NCI-H524 treated with DMSO at 0.1 percent for 48 hours (cell line): ENCODE data around the gene C4B.
"Not testable (repeated sequence)": the region's sequence is repeated elsewhere in the genome, so short reads cannot be mapped to it uniquely, and the experiment has no call there.

Source experiments
- DNase-seq: peaks from one replicate; lab custom pipeline; 2025; lab: John Stamatoyannopoulos, UW

The C4B gene

DNA sequence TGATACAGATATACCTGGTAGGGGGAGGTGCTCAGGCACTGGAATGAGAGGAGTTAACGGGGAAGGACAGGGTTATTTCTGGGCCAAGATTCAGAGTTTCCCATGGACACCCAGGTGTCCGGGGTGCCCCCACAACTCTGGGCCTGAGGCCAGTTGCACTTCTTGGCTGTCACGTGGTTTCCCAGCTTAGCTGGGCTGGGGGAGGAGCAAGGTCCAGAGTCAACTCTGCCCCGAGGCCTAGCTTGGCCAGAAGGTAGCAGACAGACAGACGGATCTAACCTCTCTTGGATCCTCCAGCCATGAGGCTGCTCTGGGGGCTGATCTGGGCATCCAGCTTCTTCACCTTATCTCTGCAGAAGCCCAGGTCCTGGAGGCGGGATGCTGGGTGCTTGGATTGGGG is at the start of gene C4B:
Gene C4B (plus strand): TSS at position 249 of the 400 bp plus-strand sequence. CDS start 51 bp downstream, at position 300.
- DNase-seq = not testable (repeated sequence)

DNA sequence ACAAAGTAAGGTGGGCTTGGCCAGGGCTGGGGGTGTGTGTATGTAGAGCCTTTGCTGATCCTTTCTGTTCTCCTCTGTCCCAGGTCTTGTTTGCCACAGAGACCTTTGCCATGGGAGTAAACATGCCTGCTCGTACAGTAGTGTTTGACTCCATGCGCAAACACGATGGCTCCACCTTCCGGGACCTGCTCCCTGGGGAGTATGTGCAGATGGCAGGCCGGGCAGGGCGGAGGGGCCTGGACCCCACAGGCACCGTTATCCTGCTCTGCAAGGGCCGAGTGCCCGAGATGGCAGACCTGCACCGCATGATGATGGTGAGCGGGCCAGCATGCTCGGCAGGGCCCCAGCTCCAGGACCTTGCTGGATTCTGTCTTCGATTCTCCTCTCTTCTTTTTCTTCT is 48.9 kb upstream of the C4B start:
- no peak for DNase-seq

DNA sequence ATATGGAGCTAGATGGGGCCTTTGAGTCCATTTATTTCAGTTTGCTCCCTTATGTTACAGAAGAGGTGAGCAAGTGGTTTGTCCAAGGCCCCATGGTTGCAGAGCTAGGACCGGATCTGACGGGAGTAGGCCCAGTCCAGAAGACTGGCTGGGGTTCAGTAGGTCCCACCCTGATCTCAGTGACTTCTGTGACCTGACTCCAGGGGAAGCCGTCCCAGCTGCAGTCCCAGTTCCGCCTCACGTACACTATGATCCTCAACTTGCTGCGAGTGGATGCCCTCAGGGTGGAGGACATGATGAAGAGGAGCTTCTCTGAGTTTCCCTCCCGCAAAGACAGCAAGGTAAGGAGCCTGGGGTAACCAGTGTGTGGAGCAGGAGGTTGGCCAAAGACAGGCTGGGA is 48.1 kb upstream of the C4B start:
- DNase-seq = no peak

DNA sequence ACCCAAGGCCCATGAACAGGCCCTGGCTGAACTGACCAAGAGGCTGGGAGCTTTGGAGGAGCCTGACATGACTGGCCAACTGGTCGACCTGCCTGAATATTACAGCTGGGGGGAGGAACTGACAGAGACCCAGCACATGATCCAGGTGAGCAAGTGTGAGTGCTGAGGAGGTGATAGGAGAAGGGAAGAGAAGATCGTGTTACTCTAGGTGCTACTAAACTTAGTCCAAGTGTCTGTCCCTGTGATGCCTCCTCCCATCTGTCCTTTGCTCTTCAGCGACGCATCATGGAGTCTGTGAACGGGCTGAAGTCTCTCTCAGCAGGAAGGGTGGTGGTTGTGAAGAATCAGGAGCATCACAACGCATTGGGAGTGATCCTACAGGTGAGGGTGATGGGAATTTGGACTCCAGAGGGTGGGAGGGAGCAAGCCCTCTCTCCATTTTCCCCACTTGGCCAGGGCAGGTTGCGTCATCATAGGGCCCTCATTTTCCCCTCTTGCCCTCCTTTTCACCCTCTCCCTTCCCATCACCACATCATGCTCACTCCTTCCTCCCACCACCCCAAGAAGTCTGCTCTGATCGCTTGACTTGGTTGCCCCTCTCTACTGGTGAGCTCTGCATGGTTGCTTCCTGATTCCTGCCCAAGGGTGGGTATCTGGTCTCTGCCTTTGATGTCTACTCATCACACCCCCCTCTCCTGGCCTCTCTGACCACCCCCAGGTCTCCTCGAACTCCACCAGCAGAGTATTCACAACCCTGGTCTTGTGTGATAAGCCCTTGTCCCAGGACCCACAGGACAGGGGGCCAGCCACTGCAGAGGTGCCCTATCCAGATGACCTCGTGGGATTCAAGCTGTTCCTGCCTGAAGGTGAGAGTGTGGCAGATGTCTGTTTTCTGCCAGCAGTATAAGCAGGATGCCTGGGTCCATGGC is 47.3 kb upstream of the C4B start:
- DNase-seq = no peak

DNA sequence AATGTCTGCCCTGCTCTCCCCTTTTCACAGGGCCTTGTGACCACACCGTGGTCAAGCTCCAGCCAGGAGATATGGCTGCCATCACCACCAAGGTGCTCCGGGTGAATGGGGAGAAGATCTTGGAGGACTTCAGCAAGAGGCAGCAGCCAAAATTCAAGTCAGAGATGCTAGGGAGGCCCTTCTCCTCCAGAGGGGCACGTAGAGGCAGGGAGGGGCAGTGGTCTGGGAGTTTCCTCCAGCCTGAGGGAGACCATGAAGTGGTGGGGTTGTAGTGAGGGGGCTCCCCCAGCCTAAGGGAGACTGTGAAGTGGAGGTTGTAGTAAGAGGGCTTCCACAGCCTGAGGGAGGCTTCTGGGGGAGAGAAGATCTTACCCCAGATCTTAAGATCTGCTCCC is 46.7 kb upstream of the C4B start:
- DNase-seq = no peak

DNA sequence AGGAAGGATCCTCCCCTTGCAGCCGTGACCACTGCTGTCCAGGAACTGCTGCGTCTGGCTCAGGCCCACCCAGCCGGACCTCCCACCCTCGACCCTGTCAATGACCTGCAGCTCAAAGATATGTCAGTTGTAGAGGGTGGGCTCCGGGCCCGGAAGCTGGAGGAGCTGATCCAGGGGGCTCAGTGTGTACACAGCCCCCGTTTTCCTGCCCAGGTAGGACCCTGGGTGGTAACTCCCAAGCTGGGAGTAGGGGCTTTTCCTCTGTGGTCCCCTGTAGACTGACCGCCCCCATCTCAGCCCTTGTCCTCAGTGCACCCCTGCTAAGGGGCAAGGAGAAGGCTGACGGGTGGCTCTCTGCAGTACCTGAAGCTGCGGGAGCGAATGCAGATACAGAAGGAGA is 46.3 kb upstream of the C4B start:
- DNase-seq = no peak

DNA sequence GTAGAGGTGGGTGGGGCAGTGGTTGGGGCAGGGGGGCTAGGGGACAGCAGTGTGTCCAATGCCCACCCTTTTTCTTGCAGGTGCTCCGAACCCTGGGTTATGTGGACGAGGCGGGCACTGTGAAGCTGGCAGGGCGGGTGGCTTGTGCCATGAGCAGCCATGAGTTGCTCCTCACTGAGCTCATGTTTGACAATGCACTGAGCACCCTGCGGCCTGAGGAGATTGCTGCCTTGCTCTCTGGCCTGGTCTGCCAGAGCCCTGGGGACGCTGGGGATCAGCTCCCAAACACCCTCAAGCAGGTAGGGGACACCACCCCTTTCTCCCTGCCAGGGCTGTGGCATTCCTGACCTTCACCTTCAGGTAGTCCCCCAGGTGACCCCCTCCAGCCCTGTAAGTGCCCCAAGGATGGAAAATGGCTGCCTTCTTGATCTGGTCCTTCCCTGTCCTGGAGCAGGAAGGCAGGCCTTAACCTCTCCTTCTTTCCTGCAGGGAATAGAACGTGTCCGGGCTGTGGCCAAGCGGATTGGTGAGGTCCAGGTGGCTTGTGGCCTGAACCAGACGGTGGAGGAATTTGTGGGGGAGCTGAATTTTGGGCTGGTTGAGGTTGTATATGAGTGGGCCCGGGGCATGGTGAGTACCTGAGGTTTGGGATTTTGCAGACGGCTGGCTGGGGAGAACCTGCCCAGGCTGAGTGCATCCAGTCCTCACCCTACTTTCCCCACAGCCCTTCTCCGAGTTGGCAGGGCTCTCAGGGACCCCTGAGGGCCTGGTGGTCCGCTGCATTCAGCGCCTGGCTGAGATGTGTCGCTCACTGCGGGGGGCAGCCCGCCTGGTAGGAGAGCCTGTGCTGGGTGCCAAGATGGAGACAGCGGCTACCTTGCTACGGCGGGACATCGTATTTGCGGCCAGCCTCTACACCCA is 45.5 kb upstream of the C4B start:
- no peak for DNase-seq

DNA sequence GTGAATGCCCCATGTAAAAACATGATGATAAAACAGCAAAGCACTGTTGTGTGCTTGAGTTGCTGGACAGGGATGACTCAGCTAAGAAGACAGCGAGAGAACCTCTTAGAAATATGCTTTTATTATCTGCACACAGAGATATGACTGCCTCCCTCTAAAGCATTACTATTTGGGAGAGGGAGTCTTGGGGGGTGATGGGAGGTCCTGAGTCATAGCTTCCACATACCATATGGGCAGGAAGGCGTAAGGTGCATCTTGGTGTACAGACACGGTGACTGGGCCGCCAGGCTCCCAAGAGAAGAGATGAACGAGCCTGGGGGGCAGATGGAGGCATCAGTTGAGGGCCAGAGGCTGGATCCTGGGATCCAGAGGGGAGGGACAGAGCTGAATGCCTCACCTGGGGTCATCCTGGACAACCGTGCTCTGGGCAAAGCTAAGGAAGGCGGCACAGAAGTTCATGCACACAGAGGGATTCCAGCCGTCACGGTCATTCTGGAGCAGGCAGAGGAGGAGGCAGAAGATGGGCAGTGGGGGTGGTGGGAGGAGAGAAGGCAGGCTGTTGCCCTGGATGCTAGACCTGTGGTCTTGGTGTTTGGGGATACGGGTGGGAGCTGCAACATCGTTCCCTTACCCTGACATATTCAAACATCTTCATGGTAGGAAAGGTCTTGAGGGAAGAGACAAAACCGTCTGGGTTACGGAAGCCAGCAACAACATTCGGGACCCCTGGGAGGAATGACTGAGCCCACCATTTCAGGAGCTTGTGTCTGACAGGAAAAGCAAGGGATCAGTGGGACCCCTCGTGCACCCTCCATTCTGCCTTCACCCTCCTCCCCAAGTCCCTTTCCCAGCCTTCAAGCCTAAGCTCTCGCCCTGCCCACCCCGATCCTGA is 44.6 kb upstream of the C4B start:
- no peak for DNase-seq

DNA sequence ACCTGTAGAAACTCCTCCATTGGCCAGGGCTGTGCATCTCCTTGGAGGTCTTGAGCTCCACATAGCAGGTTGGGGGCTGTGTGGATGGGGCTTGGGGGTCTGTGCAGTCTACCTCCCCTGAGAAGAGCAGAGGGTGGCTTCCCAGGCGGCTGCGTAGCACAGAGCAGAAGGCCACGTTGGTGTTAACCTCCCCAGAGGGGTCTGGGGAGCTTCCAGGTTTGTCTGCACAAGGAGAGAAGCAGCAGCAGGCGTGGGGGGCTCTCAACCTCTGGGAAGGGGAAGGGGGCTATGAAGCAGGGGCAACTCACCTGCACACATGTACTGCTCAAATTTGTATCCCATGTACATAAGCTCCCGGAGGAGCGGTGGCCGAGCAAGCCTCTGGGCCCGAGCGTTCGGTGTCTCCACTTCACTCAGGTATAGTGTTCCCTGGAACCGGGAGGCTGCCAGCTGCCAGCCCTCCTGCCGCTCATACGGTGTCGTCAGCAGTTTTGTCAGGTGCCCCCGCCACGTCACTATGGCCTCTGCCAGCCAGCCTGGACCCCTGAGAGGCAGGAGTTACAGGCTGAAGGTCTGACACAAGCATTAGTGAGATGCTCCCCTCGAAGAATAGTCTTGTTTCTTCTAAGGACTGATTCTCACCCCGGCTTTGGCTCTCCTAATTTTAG is 43.9 kb upstream of the C4B start:
- no peak for DNase-seq

DNA sequence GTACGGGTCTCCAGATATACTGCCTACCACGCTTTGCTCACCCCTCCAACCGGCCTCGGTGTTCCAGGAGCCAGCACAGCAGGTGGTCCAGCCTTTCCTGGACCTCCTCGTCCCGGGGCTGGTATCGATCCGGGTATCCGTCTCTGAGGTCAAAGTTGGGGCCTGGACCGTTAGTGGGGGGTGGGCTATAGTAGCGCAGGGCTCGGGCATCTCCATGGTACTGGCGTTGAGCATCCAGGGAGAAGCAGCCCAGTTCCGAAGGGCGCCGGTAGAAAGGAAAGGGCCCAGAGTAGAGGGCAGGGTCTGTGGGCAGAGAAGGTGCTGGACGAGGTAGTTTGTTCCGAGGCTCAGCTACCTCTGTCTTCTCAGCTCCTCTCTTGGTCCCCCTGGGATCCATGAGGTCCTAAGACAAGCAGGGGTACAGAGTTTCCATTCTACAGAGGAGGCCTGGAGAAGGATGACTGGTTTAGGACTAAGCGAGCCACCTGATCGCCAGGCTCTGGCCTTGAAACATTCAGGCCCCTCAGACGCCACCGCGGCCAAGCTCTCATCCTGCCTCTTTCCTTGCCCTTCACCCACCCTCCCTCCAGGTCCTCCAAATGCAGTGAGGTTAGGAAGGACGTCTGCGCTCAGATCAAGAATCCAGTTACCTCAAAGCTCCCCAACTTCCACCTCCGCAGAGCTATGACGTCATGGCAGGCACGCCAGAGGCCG is 43.2 kb upstream of the C4B start:
- no peak for DNase-seq

DNA sequence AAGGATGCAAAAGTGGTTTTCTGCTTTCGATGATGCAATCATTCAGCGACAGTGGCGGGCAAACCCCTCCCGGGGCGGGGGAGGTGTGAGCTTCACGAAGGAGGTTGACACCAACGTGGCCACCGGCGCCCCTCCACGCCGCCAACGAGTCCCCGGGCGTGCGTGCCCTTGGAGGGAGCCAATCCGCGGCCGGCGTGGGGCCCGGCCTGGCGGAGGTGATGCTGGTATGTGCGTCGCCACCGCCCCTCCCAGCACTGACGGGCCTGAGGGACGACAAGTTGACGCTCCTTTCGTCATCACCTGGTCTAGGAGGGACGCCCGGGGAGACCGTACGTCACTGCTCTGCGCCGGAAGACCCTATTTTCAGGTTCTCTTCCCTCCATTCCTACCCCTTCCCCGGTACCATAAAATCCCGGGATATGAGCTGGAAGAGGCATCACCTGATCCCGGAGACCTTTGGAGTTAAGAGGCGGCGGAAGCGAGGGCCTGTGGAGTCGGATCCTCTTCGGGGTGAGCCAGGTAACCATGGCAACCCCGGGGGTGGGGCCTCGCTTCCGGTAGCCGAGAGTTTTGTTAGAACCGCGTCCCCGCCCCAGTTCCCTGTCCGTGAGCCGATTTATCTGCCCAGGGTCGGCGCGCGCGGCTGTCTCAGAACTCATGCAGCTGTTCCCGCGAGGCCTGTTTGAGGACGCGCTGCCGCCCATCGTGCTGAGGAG is 42.4 kb upstream of the C4B start, which contains the start of gene DXO:
Gene DXO (minus strand): TSS at position 146 of the 716 bp plus-strand sequence. CDS start 463 bp downstream, outside the sequence.
- peak; percentile 80 for DNase-seq

DNA sequence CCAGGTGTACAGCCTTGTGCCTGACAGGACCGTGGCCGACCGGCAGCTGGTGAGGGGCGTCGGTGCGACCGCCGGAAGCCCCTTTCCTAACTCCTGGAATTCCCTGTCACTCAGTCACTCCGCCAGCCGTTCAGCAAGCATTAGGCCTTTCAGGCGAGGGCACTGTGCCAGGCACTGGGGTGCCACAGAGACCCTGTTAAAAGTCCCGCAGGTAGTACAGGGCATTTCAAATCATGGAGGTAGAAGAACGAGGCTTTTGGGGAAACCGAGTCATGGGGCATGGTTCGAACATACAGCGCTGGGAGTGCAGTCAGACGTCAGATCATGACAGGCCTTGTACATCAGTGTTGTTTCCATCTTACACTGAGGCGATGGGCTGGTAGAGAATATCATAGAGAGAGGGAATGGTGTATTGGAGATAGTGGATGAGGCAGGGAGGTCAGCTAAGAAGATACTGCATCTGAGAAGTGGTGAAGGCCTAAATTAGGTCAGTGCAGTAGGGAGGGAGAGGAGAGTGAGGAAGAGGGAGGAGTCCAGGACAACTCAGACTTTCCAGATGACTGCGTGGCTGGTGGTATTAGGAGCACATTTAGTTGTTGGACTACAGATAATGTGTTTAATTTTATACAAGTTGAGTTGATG is 41.8 kb upstream of the C4B start:
- DNase-seq = no peak

DNA sequence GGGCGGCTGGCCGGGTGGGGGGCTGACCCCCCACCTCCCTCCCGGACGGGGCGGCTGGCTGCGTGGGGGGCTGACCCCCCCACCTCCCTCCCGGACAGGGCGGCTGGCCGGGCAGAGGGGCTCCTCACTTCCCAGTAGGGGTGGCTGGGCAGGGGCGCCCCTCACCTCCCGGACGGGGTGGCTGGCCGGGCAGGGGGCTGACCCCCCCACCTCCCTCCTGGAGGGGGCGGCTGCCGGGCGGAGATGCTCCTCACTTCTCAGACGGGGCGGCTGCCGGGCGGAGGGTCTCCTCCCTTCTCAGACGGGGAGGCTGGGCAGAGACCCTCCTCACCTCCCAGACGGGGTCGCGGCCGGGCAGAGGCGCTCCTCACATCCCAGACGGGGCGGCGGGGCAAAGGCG is 38.5 kb upstream of the C4B start:
- DNase-seq = not testable (repeated sequence)

DNA sequence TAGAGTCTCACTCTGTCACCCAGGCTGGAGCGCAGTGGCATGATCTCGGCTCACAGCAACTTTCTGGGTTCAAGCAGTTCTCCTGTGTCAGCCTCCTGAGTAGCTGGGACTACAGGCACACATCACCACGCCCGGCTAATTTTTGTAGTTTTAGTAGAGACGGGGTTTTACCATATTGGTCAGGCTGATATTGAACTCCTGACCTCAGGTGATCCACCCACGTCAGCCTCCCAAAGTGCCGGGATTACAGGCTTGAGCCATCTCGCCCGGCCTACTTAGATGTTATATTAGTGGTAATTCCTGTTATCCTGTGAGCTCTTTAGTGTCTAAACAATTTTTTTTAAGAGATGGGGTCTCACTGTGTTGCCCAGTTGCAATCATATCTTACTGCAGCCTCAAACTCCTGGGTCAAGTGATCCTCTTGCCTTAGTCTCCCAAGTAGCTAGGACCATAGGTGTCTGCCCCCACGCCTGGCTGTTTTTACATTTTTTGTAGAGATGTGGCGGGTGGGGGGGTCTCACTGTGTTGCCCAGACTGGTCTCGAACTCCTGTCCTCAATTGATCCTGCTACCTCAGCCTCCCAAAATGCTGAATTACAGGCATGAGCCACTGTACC is 36.7 kb upstream of the C4B start:
- DNase-seq = no peak

DNA sequence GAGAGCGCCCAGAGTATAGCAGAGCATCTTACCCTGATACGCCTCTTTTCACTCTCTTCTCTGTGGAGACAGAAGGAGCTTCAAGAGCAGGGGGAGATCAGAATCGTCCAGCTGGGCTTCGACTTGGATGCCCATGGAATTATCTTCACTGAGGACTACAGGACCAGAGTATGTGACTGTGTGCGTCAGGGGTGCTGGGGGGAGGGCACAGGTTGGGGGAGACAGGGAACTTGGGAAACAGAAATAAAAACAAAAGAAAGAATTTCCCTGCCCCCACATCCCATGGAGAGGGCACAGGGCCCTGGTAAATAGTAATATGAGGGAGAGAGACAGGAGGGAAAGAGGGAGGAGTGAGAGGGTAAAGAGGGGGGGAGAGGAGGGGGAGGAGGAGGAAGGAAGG is 35.8 kb upstream of the C4B start:
- no peak for DNase-seq

DNA sequence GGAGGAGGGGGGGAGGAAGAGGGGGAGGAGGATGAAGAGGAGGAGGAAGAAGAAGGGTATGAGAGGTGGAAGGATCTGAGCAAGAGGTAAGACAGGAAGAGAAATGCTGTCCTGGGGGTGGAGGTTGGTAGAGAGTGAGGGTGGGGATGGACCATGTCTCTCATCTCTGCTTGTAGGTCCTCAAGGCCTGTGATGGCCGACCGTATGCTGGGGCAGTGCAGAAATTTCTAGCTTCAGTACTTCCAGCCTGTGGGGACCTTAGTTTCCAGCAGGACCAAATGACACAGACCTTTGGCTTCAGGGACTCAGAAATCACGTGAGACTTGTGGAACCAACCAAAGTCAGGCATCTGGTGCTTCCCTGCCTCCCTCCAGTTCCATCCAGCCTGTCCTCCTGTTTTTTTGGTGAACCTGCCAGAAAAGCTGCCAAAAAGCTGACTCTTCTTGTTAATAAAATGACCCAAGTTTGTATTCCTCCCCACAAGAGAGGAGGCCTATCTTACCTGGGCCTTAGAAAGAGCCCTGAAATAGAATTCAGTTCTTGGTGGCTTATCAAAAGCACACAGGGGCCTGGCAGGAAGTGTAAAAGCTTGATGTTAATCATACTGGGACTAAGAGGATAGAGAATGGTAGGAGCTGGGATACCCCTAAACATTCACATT is 35.2 kb upstream of the C4B start:
- DNase-seq = no peak

DNA sequence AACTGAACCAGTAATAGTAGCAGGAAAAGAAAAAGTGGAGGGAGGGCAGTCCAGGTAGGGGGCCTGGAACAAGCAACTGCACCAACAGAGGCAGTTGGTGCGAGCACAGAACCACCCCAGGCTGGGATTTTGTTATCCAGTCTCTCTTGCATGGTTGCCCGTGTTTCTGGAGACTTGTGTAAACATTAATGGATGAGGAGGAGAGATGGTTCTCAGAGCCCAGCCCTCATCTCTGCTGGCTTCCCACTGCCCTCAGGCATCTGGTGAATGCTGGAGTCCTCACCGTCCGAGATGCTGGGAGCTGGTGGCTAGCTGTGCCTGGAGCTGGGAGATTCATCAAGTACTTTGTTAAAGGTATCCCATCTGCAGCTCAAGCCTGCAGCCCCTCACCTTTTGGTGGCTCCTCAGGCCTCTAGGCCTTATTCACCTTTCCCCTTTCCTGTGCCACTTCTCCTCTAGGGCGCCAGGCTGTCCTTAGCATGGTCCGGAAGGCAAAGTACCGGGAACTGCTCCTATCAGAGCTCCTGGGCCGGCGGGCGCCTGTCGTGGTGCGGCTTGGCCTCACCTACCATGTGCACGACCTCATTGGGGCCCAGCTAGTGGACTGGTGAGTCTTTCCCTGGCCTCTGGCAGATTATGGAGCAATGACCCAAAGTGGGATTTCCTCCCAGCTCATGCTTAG is 34.3 kb upstream of the C4B start:
- DNase-seq = not testable (repeated sequence)

DNA sequence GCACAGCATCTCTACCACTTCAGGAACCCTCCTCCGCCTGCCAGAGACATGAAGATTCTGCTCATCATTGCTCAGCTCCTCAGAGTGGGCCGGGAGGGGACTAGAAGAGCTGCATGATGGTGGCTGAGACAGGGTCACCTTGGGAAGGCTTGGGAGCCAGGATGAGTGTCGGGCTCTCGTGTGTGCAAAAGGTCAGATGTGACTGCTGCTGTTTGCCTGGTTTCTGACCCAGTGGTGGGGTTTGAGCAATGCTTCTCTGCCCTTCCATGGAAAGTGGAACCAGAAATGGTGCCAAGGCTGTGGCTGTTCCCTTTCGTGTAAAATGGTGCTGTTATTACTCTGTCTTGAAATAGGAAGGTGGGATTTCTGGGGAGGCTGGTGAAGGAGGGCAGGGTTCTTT is 33.6 kb upstream of the C4B start:
- not testable (repeated sequence) for DNase-seq
